IPS-11a (cell line): ENCODE measurements around the gene HEBP1.
"Not testable (repeated sequence)": the region's sequence is repeated elsewhere in the genome, so short reads cannot be mapped to it uniquely, and the experiment has no call there.

Experiments used
- H3K4me3 ChIP-seq: one replicate; pipeline ENCODE4 v1.5.1; 2013; ENCODE audit warnings: low read depth, low read length, control low read depth

The HEBP1 gene, protein sequence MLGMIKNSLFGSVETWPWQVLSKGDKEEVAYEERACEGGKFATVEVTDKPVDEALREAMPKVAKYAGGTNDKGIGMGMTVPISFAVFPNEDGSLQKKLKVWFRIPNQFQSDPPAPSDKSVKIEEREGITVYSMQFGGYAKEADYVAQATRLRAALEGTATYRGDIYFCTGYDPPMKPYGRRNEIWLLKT

DNA sequence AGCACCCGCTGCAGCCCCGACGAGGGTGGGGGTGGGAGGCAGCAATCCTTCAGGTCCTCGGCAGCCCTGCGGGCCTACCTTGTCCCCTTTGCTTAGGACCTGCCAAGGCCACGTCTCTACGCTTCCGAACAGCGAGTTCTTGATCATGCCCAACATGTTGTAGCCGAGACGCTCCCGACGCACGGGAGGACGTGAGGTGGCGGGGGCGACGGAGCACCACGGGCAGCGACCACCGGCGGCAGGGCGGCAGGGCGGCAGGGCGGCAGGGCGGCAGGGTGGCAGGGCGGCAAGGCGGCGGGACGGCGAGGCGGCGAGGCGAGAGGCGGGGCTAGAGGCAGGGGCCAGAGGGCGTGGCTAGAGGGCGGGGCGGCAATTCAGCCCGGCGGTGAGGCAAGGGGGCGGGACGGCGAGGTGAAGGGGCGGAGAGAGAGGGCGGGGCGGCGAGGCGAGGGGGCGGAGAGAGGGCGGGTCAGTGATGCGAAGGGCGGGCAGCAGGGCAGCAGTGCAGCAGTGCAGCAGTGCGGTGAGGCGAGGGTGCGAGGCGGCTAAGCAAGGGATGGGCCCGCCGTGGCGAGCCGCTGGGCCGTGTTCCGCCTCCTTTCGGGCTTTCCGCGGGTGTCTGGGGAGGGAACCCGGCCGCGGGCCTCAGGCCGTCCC is at the start of gene HEBP1:
Gene HEBP1, minus strand, starts transcription at position 307 of the 657 bp plus-strand sequence. Its CDS starts 151 bp downstream, at position 156.
- peak within 1 kb of the TSS; percentile 69 for H3K4me3 ChIP-seq

DNA sequence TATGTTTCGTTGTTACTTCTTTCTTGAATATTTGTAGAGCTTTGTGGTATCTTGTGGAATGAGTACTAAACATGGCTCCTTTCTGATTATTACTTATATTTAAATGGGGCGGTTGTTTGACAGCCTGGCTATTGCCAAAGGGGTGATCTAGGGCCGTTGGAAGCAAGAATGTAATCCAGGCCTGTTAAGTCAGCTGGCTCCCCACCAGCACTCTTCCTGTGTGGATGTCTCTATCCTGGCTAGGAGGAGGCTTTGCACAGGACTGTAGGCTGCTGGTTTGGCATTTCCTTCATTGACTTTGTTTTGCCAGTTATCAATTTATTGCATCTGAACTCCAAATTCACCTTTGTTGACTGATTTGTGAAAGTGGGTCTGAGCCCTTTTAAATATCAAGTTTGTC is 49.8 kb upstream of the HEBP1 start:
- no peak overlapping the region for H3K4me3 ChIP-seq

DNA sequence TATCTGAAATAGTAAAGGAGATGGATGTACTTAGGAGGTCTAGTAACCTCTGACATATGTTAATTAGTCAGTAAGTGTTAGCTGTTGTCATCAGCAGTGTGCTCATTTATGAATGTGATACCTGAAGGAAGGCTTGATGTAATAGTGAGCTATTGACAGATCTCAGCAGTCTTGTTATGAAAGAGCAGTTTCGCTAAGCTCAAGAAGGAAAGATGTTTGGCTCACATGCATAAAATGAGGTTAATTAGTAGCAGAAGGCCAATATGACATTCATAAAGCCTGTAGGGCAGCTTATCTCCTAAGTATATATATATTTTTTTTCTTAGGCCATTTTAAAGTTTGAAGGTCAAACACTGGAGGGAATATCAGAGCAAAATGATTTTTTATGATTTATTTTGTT is 46.9 kb upstream of the HEBP1 start:
- H3K4me3 ChIP-seq: no peak overlapping the region

DNA sequence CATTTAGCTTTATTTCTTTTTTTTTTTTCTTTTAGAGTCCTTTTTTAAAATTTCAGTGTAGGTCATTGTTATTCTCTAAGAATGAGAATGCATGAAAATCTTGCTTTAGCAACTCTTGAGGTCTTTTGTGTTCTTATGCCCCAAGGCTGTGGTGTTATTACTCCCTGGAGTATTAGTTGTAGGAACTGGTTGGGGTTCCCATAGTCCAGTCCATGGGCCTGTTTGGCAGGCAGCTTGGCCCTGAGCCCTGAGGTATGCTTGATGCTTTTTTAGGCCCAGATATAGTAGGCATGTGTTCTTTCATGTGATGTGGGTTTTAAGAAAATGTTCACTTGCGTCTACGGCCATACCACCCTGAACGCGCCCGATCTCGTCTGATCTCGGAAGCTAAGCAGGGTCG is 45.8 kb upstream of the HEBP1 start:
- no peak overlapping the region for H3K4me3 ChIP-seq

DNA sequence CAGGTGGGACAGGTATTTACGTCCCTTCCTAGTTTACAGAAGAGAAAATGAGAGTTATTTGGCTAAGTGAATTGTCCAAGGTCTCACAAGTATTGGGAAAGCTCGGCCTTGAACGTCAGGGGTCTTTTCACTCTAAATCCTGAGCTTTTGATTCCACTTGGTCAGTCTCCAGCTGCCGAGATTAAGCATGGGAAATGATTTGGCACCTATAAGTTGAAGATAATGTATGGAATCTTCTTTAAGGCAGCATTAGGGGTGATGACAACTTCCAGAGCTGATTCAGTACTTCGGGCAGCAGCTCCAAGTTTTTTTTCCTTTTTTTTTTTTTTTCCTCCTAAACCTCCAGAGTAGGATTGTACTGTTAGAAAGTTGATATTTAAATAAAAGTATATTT is 44.8 kb upstream of the HEBP1 start:
- peak overlapping the region; percentile 90 for H3K4me3 ChIP-seq

DNA sequence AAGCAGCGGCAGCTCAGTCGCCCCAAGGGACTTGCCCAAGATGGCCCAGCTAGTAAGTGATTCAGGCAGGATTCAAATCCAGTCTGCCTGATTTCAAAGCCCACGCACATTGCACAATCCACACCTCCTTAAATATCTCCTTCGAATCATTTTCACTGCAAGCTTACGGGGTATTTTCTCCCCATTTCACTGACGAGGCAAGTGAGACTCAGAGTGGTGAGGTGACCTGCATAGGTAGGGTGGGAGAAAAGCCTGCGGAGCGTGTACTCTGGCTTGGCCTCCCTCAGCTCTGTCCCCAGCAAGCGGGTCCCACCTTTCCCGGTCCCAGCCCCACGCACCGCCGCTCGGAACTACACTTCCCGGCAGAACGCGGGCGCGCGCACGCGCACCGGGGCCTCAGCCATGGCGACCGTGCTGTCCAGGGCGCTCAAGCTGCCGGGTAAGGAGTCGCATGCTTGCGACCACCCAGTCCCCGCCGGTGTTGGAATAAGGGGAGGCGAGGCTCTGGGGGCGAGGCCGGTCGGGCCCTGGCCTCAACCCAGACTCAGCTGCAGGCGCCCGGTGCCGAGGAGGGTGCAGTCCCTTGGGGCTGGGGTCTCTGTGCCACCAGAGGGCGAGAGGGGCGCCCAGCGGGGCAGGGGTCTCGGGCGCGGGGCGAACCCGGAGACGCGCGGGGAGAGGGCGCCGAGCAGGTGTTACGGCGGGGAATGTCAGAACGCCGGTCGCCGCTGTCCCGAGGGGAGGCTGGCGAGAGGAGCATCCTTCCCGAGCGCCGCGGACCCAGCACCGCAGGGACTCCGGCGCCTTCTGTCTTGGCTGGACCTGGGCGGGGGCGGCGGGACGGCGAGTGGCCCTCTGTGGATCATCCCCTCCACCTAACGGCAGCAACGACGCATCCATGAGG is 44.2 kb upstream of the HEBP1 start, which contains the start of gene FAM234B:
Gene FAM234B, plus strand, starts transcription at position 380 of the 904 bp plus-strand sequence. Its CDS starts 23 bp downstream, at position 403.
- H3K4me3 ChIP-seq: peak within 1 kb of the TSS; percentile 90

DNA sequence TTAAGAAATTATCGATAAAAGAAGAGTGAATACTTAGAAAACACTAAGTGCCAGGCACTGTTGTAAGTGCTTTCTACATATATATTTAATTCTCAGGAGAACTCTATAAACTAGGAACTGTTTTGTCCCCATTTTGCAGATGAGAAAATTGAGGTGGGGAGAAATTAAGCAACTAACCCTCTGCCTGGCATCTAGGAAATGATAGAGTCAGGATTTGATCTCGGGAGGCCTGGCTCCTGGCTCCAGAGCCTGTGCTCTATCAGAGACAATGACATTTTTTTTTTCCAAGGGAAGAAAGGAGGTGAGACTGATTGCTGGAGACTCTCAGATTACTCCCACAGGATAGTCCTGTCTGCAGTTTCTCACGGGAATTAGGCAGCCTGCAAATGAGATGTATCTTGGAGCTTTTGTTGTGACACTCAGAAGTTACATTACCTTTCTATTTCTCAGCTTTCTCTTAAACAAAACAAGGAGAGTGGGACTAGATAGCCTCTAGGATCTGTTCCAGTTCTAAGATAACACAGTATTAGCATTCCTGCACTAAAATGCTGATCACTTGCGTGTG is 42.7 kb upstream of the HEBP1 start:
- H3K4me3 ChIP-seq: no peak overlapping the region

DNA sequence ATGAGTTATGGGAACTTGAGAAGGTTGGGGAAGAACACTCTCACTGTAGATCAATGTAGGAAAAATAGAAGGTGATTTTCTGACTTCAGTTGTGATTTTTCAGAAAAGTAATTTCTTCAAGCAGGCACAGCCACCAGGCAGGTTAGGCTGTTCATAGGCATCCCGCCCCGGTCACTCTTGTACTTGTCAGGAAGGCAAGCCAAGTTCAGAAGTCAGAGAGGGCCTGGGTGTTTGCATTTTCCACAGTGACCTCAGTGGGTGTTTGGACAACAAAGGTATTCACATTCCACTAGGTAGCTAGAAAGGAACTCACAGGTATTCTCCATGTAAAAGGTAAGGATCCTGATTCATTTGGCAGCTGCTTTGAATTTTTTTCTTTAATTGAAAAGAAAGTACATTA is 41.2 kb upstream of the HEBP1 start:
- H3K4me3 ChIP-seq: no peak overlapping the region

DNA sequence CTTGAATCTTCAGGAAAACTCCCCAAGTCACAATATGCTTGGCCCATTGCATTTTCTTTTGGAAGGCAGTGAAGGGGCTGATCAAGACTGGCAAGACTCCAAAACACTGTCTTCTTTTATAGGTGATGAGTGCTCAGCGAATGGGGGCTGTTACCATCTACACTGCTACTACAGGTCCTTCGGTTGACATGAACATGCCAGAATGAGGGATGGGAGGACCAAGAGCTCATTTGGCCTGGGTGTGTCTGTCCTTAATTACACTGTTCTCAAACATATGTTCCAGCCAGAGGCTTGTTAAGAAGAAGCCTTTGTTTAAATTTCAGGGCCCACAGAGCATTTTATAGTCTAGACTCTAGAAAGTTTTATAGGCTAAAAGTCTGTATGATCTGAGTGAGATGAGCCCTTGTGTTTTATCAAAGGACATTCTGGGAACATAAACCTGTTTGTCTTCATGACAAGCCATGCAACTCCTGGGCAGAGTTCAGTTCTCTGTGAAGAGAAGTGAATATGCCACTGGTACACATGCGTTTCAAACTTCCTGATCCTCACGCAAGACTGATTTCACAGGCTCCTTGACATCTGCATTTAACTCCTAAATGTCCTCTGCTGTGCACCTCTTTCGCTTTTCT is 39.4 kb upstream of the HEBP1 start:
- H3K4me3 ChIP-seq: no peak overlapping the region

DNA sequence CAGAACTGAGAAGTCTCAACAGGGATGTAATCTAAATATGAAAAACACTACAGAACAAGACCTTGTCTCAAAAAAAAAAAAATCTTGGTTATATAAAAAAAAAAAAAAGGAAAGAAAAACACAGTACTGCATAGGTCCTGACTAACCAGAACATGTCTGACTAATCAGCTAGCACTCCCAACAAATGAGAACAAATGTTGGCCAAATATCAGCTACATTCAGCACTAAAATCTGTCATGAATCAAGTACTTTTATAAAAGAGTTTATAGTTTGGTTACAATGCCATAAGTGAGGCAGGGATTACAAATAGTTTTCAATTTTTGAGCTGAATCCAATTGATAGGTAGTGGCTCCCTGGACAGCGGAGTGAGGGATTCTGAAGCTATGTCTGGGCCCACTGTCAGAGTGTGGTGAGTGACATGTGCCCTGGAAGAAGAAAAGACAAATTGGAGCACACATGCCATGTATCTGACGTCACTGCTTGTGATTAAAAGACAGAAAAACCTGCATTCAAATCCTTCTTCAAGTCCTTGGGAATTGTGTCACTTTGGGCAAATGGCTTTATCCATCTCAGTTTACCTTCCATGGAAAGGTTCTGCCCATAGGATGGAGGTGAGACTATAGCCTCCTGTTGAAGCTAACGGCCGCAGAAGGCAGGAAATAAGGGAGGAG is 38.6 kb upstream of the HEBP1 start:
- no peak overlapping the region for H3K4me3 ChIP-seq

DNA sequence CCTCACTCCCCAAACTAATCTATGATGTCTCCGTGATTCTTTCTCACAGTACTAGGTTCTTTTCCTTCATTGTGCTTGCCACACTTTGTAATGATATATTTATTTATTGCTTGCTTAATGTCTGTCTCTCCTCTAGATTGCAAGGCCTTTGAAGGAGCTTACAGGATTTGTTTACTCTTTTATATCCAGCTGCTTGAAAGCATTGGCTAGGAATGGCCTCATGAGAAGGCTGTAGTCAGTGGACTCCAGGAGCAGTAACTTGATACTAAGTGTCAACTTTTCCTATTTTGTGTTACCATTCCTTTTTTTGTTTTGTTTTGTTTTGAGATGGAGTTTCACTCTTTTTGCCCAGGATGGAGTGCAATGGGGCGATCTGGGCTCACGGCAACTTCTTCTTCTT is 36.8 kb upstream of the HEBP1 start:
- H3K4me3 ChIP-seq: no peak overlapping the region

DNA sequence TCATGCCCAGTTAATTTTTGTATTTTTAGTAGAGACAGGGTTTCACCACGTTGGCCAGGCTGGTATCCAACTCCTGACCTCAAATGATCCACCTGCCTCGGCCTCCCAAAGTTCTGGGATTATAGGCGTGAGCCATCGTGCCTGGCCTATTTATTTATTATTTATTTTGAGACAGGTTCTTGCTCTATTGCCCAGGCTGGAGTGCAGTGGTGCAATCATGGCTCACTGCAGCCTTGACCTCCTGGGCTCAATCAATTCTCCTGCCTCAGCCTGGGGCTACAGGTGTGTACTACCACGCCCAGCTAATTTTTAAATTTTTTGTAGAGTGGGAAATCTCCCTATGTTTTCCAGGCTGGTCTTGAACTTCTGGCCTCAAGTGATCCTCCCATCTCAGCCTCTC is 35.3 kb upstream of the HEBP1 start:
- not testable (repeated sequence) for H3K4me3 ChIP-seq

DNA sequence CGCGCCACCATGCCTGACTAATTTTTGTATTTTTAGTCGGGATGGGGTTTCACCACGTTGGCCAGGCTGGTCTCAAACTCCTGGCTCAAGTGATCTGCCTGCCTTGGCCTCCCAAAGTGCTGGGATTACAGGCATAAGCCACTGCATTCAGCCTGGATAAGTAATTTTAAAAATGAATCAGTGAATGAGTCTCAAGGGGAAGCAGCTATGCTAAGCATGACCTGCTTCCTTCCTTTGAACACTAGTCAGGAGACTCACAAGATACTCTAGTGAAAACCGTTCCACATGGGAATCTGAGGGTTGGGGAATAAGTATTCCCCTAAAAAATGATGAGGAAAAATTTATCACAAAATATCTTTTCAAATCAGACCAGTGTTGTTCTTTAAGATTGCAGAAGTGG is 33.4 kb upstream of the HEBP1 start:
- no peak overlapping the region for H3K4me3 ChIP-seq

DNA sequence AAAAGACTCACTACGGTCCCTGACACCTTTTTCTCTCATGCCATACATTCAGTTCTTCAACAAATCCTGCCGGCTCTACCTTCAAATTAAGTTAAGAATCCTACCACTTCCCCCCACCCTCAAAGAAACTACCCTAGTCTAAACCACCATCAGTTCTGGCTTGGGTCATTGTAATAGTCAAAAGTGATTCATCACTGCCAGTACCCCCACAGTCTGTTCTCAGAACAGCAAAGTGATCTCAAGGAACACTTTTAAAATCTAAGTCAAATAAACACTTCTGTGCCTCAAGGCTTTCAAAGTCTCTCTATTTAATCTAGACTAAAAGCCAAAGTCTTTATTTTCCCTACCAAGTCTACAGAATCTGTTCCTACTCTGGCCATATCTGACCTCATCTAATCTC is 32.1 kb upstream of the HEBP1 start:
- H3K4me3 ChIP-seq: no peak overlapping the region

DNA sequence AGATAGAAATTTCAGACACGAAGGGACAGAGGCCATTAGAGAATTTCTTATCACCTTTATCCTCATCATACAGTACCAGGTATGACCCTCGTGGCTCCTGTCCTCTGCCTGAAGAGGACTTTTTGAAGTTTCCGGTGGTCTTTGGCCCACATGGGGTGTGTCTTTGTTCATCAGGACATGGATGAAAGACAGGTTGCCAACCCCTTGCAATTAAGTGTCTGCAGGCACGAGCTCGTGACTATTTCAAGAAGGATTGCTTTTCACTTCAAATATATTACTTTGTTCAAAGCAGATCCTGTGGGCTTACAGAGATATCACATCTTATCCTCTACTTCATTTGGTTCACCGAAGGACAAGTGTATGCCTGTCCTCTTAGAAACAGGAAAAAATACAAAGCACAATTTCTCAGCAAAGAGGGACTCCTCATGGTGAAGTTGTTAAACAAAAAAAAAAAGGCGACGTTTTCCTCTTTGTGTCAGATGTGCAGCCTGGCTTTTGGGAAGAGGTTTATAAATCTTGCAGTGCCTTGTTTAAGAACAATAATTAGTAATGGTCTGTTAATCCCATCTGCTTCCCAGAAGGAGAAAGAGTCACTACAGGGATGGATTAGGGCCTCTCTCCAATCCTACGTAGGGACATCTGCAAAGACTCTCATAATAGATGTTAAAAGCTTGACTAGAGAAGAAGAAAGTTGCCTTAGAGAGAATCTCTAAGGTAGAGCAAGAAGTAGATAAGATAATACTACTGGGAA is 30.7 kb upstream of the HEBP1 start:
- H3K4me3 ChIP-seq: no peak overlapping the region

DNA sequence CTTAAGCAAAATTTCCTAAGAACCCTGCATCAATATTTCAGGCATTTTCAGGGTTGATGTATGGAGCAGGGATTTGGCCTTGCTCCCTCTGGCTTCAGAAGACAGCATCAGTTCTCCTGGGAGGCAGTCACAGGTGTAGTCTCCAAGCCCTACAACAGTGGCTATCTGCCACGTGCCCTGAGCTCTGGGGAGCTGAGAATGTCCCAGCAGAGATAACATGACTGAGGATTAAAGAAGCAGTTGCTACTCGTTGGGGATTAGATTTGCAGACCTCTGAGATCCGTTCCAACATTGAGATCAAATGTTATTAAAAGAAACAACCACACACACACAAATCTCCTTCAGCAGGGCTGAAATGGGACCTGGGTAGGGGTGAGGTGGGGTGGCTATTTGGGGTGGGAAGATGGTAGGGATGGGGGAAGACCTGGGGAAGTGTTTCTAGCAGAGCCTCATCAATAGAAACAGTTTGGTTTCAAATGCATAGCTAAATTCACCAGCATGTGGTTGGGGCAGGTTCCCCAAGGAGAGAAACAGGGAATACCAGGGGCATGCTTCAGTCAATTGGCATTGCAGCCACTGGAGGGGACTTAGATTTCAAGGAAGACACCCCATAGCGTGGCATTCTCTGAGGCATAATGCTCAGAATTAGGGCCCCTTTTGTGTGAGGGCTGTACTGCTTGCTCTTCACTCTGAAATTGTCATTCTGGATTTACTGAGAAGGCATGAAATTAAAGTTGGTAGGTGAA is 28.9 kb upstream of the HEBP1 start:
- H3K4me3 ChIP-seq: no peak overlapping the region

DNA sequence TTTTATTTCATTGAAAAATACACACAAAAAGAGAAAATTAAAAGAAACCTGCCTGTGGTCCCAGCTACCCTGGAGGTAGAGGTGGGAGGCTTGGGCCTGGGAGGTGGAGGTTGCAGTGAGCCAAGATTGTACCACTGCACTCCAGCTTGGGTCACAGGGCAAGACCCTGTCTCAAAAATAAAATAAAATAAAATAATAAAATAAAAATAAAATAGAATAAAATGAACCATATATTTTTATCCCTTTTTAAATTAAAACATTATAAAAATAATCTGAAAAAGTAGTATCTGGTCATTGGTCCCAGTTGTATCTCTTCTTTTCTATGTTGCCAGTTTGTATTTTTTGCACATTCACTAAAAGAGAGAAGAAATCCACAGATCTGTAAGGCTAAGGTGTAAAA is 27.4 kb upstream of the HEBP1 start:
- no peak overlapping the region for H3K4me3 ChIP-seq

DNA sequence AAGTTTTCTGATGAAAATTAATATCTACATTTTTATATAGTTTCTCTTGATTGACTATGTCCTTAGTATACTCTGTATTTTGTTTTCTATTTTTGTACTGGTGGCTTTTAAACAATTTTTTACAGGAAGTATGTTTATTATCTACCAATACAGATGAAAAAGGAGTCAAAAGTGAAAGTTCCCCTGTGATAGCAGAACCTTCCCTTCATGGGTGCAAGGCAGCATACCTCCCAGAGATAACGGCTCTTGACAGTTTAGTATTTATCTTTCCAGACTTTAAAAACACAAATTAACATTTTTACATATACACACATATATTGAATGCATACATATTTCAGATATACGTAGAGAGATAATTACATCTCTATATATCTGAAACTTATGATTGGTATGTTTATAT is 27.0 kb upstream of the HEBP1 start:
- no peak overlapping the region for H3K4me3 ChIP-seq

DNA sequence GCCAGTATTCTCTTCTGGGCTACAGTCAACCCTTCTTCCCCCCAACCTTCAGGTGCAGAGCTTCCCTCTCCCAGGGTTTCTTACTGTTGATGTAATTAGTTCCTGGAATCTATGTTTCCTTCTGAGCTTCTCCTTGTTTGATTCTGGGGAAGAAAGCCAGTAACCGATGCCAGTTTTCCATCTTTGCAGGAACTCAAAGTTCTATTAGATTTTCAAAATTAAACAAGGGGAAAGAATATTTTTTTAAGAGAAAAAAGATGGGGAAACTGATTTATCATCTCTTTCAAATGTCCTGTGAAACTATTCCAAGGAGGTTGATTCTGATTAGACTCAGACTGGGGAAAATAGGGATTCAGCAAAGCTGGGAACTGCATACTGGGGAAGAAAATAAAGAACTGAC is 26.2 kb upstream of the HEBP1 start:
- H3K4me3 ChIP-seq: no peak overlapping the region
